Lower leg skin (tissue), 3 donors: Measurements from ENCODE around the gene C2CD2L.

ENCODE experiments used
- CTCF ChIP-seq, 3 donors: fragments of 450-650 bp; IDR thresholded peaks; one replicate each; pipeline ENCODE4 v1.5.1; 2016; ENCODE audit warnings: antibody characterized with exemption in 3 of 3, mild to moderate bottlenecking in 3 of 3, moderate library complexity in 2 of 3
- POLR2A ChIP-seq, 2 donors: fragments of 450-650 bp; IDR thresholded peaks; one replicate each; pipeline ENCODE4 v1.6.1; 2016 to 2017; ENCODE audit warnings: antibody characterized with exemption in 2 of 2, mild to moderate bottlenecking in 1 of 2, moderate library complexity in 1 of 2

DNA sequence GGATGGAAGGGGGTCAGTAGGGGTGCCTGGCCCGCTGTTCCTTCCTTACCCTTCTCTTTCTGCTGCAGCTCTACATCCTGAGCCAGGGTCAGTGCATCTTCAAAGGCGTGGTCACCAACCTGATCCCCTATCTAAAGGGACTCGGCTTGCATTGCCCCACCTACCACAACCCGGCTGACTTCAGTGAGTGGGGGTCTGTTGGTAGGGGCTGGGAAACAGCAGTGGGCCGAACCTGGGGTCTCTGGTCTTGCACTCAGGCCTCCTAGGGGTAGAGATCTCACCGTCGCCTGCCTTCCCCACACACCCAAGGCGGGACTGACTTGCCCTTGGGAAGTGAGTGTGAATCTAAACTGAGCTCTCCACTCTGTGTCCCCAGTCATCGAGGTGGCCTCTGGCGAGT is 49.4 kb downstream of the C2CD2L start:
- no peak for TF ChIP-seq CTCF (IDR thresholded peaks at IDR 0.05)
- TF ChIP-seq POLR2A (IDR thresholded peaks at IDR 0.05), result no peak
